ENCODE measurements around the gene SLAMF7.
"Not testable (repeated sequence)": the region's sequence is repeated elsewhere in the genome, so short reads cannot be mapped to it uniquely, and the experiment has no call there.

The SLAMF7 gene

DNA sequence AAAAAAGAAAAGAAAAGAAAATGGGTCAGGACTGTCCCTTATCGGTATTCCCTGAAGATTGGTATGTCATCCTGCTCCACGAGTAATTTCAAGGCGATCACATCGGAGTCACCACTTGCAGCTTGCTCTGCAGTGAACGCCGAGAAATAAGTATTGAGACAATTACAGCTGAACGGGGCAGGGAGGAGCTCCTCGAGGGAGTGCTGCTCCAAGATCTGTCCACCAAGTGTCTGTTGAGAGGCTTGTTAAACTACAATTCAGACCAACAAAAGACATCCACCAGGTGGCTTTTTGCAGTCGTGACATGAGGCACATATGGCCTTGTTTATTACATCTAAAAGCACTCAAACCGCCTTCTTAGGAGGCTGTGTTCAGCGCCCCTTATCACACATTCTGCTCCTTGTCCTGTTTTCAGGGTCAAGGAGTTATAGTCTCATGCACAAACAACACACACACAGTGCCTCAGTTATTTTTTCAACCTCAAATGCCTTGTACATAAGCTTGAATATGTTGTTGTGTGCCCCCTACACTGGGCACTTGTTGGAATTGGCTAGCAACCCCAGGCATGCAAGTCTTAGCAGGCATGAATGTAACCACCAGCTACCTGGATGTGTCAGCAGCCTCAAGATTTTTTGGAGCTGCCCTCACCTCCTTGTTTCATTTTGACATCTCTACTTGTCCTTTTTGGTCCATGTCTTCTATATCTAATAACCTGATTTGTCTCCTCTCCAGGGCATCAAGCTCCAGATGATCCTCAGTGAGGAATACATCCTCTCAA is 14.4 kb upstream of the SLAMF7 start:
- no peak for TF ChIP-seq ZFX (IDR thresholded peaks at IDR 0.05; ENCODE audit: borderline replicate concordance)
- TF ChIP-seq, protein P1, sequence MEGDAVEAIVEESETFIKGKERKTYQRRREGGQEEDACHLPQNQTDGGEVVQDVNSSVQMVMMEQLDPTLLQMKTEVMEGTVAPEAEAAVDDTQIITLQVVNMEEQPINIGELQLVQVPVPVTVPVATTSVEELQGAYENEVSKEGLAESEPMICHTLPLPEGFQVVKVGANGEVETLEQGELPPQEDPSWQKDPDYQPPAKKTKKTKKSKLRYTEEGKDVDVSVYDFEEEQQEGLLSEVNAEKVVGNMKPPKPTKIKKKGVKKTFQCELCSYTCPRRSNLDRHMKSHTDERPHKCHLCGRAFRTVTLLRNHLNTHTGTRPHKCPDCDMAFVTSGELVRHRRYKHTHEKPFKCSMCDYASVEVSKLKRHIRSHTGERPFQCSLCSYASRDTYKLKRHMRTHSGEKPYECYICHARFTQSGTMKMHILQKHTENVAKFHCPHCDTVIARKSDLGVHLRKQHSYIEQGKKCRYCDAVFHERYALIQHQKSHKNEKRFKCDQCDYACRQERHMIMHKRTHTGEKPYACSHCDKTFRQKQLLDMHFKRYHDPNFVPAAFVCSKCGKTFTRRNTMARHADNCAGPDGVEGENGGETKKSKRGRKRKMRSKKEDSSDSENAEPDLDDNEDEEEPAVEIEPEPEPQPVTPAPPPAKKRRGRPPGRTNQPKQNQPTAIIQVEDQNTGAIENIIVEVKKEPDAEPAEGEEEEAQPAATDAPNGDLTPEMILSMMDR (IDR thresholded peaks at IDR 0.05) = no peak
- H3K27ac ChIP-seq = no peak overlapping the region

DNA sequence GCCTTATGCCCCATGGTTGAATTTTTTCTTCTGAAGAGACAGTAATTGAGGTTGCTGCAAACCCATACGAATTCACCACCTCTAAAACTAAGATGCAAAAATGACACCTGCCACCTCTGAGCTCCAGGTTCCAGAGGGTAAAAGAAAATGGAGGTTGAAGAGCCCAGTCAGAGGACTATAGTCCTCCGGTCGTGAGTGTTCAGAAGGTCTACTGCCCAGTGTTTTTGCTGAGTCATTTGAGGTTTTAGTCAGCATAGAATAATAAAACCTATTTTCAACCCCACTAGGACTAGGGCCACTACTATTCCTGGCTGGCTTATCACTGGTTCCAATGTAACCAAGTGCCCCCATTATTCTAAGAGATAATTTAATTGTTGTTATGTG is 12.9 kb upstream of the SLAMF7 start:
- no peak overlapping the region for H3K27ac ChIP-seq
- no peak for TF ChIP-seq ZFX (IDR thresholded peaks at IDR 0.05; ENCODE audit: borderline replicate concordance)
- TF ChIP-seq, protein P1 (IDR thresholded peaks at IDR 0.05) = no peak

DNA sequence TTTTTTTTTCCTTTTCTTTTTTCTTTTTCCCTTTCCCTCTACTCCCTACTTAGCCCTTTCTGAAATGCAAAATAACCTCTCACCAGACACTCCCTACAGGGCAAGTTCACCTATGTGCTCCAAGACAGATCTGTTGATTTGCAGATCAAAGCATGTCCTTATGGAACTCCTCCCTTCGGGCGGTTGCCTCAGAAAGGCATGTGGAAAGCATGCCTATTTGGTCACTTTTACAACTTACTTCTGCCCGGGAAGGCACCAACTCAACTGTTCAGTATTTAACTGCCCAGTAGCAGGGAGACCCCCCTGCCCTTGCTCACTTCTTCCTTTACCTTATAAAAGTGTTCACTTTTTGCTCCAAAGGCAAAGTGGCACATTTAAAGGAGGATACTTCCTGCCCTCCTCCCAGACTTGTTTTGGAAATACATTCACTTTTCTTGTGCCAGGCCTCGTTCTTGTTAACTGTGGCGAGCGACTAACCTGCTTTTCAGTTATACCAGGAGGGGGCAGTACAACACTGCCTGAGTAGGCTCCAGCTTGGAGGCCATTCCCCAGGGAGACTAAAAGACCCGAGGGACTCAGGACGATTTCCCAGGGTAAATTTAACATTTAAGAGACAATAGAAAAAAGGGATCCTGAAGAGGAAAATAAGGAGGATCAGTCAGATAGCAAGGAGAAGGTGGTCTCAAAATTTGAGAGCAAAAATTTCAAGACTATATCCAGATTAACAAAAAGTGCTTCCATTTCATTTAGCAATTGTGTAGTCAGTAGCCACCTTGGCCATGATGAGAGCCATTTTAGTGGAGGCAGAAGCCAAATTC is 12.3 kb upstream of the SLAMF7 start:
- TF ChIP-seq ZFX (IDR thresholded peaks at IDR 0.05; ENCODE audit: borderline replicate concordance) = no peak
- TF ChIP-seq, protein P1 (IDR thresholded peaks at IDR 0.05) = peak; percentile 97
- no peak overlapping the region for H3K27ac ChIP-seq

DNA sequence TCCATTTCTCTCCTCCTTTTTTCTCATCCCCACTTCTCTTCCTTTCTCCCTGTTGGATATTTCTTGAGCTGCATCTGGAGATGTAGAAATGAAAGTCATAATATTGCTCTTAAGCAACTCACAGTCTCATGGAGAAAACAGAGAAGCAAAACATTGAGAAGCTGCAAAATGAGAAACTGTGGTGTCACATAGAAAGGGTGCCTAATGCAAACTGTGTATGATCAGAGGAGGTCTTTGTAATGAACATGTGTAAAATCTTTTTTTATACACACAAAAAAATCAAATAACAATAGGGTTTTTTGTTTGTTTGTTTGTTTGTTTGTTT is 11.8 kb upstream of the SLAMF7 start:
- no peak overlapping the region for H3K27ac ChIP-seq
- no peak for TF ChIP-seq ZFX (IDR thresholded peaks at IDR 0.05; ENCODE audit: borderline replicate concordance)
- TF ChIP-seq, protein P1 (IDR thresholded peaks at IDR 0.05) = no peak

DNA sequence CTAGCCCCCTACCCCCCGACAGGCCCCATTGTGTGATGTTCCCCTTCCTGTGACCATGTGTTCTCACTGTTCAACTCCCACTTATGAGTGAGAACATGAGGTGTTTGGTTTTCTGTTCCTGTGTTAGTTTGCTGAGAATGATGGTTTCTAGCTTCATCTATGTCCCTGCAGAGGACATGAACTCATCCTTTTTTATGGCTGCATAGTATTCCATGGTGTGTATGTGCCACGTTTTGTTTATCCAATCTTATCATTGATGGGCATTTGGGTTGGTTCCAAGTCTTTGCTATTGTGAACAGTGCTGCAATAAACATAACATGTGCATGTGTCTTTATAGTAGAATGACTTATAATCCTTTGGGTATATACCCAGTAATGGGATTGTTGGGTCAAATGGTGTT is 7.5 kb upstream of the SLAMF7 start:
- not testable (repeated sequence) for H3K27ac ChIP-seq

DNA sequence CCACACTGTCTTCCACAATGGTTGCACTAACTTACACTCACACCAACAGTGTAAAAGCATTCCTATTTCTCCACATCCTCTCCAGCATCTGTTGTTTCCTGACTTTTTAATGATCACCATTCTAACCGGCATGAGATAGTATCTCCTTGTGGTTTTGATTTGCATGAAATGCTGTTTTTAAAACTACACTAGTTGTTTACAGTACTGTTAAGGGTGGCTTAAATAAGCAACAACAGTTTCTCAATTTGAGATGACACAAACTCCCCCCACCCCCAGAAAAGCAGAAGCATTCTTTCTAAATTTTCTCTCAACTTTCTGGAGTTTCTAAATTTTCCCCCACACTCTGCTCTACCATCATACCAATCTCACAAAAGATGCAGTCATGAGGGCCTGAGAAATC is 7.1 kb upstream of the SLAMF7 start:
- TF ChIP-seq, protein P1 (IDR thresholded peaks at IDR 0.05) = no peak
- TF ChIP-seq ZFX (IDR thresholded peaks at IDR 0.05; ENCODE audit: borderline replicate concordance) = no peak
- no peak overlapping the region for H3K27ac ChIP-seq

DNA sequence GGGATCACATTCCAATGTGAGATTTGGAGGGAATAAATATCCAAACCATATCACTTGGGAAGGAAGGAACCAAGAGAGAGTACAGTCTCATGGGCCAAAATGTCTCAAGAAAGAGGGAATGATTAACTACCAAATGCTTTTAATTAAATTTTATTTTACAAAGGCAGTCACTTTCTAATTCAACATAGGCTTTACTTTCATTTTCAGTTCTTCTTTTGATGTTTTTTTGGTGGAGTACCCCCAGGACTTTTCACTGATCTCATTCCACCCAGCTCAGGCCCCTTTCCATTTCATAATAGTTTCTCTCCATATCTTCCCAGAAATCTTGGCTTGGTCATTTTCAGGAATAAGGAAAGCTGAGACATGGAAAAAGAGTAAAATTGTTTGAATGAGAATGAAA is 5.1 kb upstream of the SLAMF7 start:
- H3K27ac ChIP-seq = no peak overlapping the region
- TF ChIP-seq ZFX (IDR thresholded peaks at IDR 0.05; ENCODE audit: borderline replicate concordance) = no peak
- TF ChIP-seq, protein P1 (IDR thresholded peaks at IDR 0.05) = no peak

All from 22Rv1 (cell line).